RWPE2 (cell line): ENCODE measurements around the gene SPATA16.
"Not testable (repeated sequence)": the region's sequence is repeated elsewhere in the genome, so short reads cannot be mapped to it uniquely, and the experiment has no call there.

ENCODE experiments used
- ATAC-seq: fragments of 200-7000 bp; cut with Tn5 transposase; 3 replicates; pipeline ENCODE4 v1.9.1; 2021; ENCODE audit warnings: low read depth
- DNase-seq: peaks from one replicate; pipeline ENCODE4 v3.0.0-alpha.2; 2020; ENCODE audit warnings: low spot score
- H3K27ac ChIP-seq: fragments of 450-650 bp; 2 replicates; pipeline ENCODE4 v1.5.1; 2017; ENCODE audit warnings: mild to moderate bottlenecking; ENCODE audit not compliant: poor library complexity, severe bottlenecking
- H3K27me3 ChIP-seq: fragments of 250-450 bp; sonication (Bioruptor Pico); 2 replicates; pipeline ENCODE4 v1.5.1; 2021; ENCODE audit warnings: mild to moderate bottlenecking, moderate library complexity; ENCODE audit not compliant: insufficient read depth, poor library complexity, severe bottlenecking
- H3K36me3 ChIP-seq: fragments of 250-450 bp; sonication (Bioruptor Pico); 2 replicates; pipeline ENCODE4 v1.5.1; 2020; ENCODE audit warnings: low read depth, mild to moderate bottlenecking, moderate library complexity
- H3K4me1 ChIP-seq: fragments of 250-450 bp; sonication (Bioruptor Pico); 2 replicates; pipeline ENCODE4 v1.5.1; 2021; ENCODE audit warnings: mild to moderate bottlenecking, moderate library complexity; ENCODE audit not compliant: insufficient read depth, poor library complexity, severe bottlenecking
- H3K4me3 ChIP-seq: fragments of 250-450 bp; sonication (Bioruptor Pico); 2 replicates; pipeline ENCODE4 v1.5.1; 2021; ENCODE audit warnings: mild to moderate bottlenecking, moderate library complexity; ENCODE audit not compliant: severe bottlenecking
- H3K9me3 ChIP-seq: fragments of 250-450 bp; sonication (Bioruptor Pico); 2 replicates; pipeline ENCODE4 v1.5.1; 2021; ENCODE audit warnings: mild to moderate bottlenecking, moderate library complexity; ENCODE audit not compliant: severe bottlenecking
- TF ChIP-seq, protein P1 (sequence below): fragments of 450-650 bp; IDR thresholded peaks from one replicate; pipeline ENCODE4 v1.5.1; 2017; ENCODE audit warnings: mild to moderate bottlenecking, moderate library complexity; ENCODE audit not compliant: poor library complexity, severe bottlenecking

Gene SPATA16

DNA sequence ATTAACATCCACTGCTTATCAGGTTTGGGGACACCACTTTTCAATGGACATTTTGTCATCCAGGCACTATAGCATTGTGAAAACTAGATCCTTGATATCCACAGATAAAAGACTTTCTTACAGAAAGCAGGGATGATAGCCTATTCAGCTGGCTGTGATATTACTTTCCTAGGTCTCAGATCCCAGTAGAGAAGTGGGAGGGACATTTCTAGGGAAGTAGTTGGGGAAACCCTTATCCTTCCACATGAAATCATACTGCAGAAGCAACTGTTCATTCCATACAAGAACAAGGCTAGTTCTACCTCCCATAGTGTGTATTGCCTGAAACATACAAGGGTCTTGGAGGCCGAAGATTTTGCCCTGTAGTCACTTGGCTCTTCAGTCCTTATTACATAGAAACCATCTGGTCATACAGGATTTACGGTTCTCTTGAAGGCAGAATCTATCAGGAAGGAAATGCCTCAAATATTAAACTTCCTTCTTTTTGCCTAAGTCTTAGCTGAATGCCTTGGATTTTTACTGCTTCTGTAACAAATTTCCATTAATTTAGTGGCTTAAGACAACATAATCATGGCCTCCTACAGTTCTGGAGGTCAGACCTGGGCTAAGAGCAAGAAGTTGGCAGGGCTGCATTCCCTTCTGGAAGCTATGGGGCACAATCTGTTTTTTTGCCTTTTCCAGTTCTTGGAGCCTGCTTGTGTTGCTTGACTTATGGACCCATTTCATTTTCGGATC lies 271.1 kb downstream of the SPATA16 start:
- peaks cover 11% of the 10 kb centered on the region for H3K4me1 ChIP-seq
- no peak overlapping the region for H3K4me3 ChIP-seq
- H3K9me3 ChIP-seq: peaks cover 2% of the 10 kb centered on the region
- no peaks in the 10 kb centered on the region for H3K36me3 ChIP-seq
- TF ChIP-seq, protein P1, sequence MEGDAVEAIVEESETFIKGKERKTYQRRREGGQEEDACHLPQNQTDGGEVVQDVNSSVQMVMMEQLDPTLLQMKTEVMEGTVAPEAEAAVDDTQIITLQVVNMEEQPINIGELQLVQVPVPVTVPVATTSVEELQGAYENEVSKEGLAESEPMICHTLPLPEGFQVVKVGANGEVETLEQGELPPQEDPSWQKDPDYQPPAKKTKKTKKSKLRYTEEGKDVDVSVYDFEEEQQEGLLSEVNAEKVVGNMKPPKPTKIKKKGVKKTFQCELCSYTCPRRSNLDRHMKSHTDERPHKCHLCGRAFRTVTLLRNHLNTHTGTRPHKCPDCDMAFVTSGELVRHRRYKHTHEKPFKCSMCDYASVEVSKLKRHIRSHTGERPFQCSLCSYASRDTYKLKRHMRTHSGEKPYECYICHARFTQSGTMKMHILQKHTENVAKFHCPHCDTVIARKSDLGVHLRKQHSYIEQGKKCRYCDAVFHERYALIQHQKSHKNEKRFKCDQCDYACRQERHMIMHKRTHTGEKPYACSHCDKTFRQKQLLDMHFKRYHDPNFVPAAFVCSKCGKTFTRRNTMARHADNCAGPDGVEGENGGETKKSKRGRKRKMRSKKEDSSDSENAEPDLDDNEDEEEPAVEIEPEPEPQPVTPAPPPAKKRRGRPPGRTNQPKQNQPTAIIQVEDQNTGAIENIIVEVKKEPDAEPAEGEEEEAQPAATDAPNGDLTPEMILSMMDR: no peak
- H3K27me3 ChIP-seq: no peaks in the 10 kb centered on the region
- no peak for ATAC-seq
- DNase-seq: no peak
- no peak overlapping the region for H3K27ac ChIP-seq

DNA sequence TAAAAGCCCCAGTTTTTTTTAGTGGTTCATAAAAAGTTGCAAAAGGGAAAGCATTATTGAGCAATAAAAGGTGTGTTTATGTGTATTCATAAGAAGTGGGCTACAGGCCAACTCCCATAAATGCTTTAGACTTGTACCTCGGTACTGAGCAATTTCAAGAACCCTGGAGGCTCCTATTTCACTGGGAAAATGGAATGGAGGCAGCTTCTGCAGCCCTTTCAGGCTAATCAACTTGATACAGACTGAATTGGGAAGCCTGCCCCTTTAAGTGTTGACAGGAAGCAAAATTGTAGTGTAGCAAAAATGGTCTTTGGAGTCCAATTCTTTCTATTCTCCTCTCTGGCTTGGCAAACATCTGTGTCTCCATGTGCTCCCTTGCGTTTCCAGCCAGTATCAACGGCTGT lies 271.7 kb downstream of the SPATA16 start:
- H3K4me1 ChIP-seq: peaks cover 11% of the 10 kb centered on the region
- H3K4me3 ChIP-seq: no peak overlapping the region
- DNase-seq: no peak
- H3K27ac ChIP-seq: no peak overlapping the region
- H3K9me3 ChIP-seq: peaks cover 2% of the 10 kb centered on the region
- TF ChIP-seq, protein P1: no peak
- H3K27me3 ChIP-seq: no peaks in the 10 kb centered on the region
- H3K36me3 ChIP-seq: no peaks in the 10 kb centered on the region
- ATAC-seq: peak; percentile 80; the same call in 2 of the 3 replicates

DNA sequence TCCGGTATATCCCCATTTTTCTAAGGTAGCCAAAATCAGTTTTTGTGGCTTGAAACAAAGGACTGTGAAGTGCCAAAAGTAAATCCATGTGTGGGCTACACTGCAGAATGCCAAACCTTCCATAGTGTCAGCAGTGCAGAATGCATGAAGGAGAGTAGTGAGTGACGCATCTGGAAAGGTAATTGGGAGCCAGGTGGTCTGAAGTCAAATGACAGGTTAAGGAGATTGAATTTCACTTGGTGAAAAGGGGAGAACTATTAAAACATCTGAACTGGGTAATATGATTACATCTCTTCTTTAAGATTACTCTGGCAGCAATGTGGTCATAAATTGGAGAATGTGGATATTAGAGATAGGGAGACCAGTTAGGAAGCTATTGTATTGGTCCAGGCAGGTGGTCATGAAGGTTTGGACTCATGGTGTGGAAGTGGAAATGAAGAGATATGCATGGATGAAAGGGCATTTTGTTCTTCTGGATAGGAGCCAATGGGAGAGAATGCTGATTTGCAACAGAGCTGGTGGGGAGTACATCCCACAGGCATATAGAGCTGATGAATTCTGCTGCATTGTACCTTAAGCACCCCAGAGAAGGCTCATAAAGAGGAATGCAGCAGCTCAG lies 272.3 kb downstream of the SPATA16 start:
- ATAC-seq (peak; percentile 33; the same call in 1 of the 3 replicates), DNase-seq (no peak)
- H3K4me3 ChIP-seq: no peak overlapping the region
- H3K9me3 ChIP-seq: peaks cover 2% of the 10 kb centered on the region
- TF ChIP-seq, protein P1: no peak
- H3K27me3 ChIP-seq: no peaks in the 10 kb centered on the region
- no peaks in the 10 kb centered on the region for H3K36me3 ChIP-seq
- no peak overlapping the region for H3K27ac ChIP-seq
- peaks cover 11% of the 10 kb centered on the region for H3K4me1 ChIP-seq

- not testable (repeated sequence) for H3K4me3 ChIP-seq, H3K27ac ChIP-seq, ATAC-seq, H3K36me3 ChIP-seq, H3K9me3 ChIP-seq, H3K27me3 ChIP-seq, DNase-seq
- peaks cover 11% of the 10 kb centered on the region for H3K4me1 ChIP-seq
Measured at GRCh38 chr3:172866726-172867350, 274.2 kb downstream of the SPATA16 start.

DNA sequence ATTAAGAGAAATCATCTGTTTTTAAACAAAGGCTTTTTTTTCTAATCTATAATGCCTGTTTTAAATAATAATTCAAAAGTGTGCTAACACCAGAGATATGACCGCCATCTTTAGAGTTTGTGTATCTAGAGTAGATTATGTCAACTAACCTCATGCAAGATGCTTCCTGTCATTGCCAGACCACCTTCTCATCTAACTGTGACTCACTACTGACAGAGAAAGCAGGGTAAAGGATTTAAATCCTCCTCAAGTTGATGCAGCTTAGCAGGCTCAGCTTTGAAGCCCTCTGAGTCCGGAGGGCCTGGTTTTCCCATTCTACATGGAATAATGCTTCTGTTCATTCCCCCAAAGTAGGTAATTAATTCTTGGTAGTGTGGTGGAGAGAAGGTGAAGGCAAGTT lies 282.0 kb downstream of the SPATA16 start:
- Histone ChIP-seq H3K27me3 (no peaks in the 10 kb centered on the region), H3K9me3 (no peaks in the 10 kb centered on the region), H3K4me3 (no peak overlapping the region), H3K27ac (no peak overlapping the region), H3K36me3 (no peaks in the 10 kb centered on the region), H3K4me1 (no peaks in the 10 kb centered on the region)
- TF ChIP-seq, protein P1: no peak
- no peak for DNase-seq
- ATAC-seq: no peak
